Adrenal gland (tissue), 5 donors: Measurements from ENCODE around the gene GDF9.

ENCODE experiments used
- CTCF ChIP-seq, 6 experiments: fragments of 450-650 bp in 4 of 6; fragments of 200-600 bp in 2 of 6; sonication (generic) in 1 of 6; IDR thresholded peaks; 1 replicate in 5 of 6; 2 replicates in 1 of 6; pipeline versions ENCODE4 v1.5.1 to v1.8.0; 2016 to 2021; ENCODE audit warnings: antibody characterized with exemption in 6 of 6, mild to moderate bottlenecking in 2 of 6, moderate library complexity in 1 of 6
- POLR2A ChIP-seq, 2 donors: fragments of 450-650 bp; IDR thresholded peaks; one replicate each; pipeline ENCODE4 v1.6.1; 2017; ENCODE audit warnings: antibody characterized with exemption in 2 of 2, mild to moderate bottlenecking in 2 of 2, moderate library complexity in 1 of 2
- donor health status: DM: no; HTN: no; CAD: no.

DNA sequence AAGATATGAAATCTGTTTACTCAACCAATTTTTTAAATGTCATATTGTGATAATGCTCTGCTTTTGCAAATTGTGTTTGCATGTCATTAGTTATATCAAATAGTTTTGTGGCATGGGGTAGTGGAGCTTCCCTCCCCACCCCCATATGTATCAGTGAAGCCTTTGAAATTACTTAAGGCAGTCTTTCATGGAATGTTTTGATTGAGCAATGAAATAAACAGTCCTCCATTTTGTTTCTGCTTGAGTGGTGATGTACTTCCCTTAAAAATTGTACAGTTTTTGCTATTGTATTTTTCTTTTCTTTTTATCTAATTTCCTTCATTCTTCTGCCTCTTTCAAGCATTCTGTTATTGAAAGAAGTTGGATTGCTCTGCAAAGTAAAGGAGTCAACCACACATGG is 49.7 kb downstream of the GDF9 start:
- no peak for TF ChIP-seq CTCF (IDR thresholded peaks at IDR 0.05)
- TF ChIP-seq POLR2A (IDR thresholded peaks at IDR 0.05), result no peak
